K562 (cell line): Measurements from ENCODE around the gene RAB13. TPM values are rescaled to one million over a fixed set of nuclear protein-coding genes. Genes with fewer than 3 reads are reported as not detected.
A peak's percentile ranks its signal among the peaks of the same experiment; 100 is the strongest.

Source experiments
- ATF3 ChIP-seq, 2 experiments: fragments of 450-650 bp in 1 of 2; sonication (generic) in 1 of 2; formaldehyde crosslinking in 1 of 2; IDR thresholded peaks in 1 of 2; conservative IDR thresholded peaks in 1 of 2; 2 replicates each; pipeline versions ENCODE4 v1.6.1 to v1.8.1; 2016 to 2023; ENCODE audit warnings: mild to moderate bottlenecking in 2 of 2, moderate library complexity in 2 of 2, inconsistent platforms in 1 of 2, missing genetic modification reagents in 1 of 2
- CBFB ChIP-seq: sonication (generic); formaldehyde crosslinking; IDR thresholded peaks from 2 replicates; pipeline ENCODE4 v1.4.0; 2020; ENCODE audit warnings: mild to moderate bottlenecking, missing genetic modification reagents
- DIDO1 ChIP-seq: fragments of 450-650 bp; IDR thresholded peaks from 2 replicates; pipeline ENCODE4 v1.6.1; 2016; ENCODE audit warnings: low read depth, missing biosample characterization, missing genetic modification characterization
- DMBX1 ChIP-seq: fragments of 250-450 bp; sonication (Bioruptor Pico); IDR thresholded peaks from 2 replicates; pipeline ENCODE4 v1.8.0; 2022; ENCODE audit warnings: inconsistent platforms, mild to moderate bottlenecking, moderate library complexity, borderline replicate concordance
- DPF2 ChIP-seq: fragments of 450-650 bp; IDR thresholded peaks from 2 replicates; pipeline ENCODE4 v1.6.1; 2016
- HBP1 ChIP-seq: fragments of 450-650 bp; formaldehyde crosslinking; IDR thresholded peaks from 2 replicates; pipeline ENCODE4 v1.4.0; 2022; ENCODE audit warnings: missing genetic modification characterization
- KDM2B ChIP-seq: fragments of 250-450 bp; sonication (Bioruptor Pico); IDR thresholded peaks from 2 replicates; pipeline ENCODE4 v1.8.0; 2021; ENCODE audit warnings: mild to moderate bottlenecking, moderate library complexity
- MLLT1 ChIP-seq, 2 experiments: fragments of 450-650 bp; IDR thresholded peaks; 2 replicates each; pipeline ENCODE4 v1.6.1; 2016
- NKRF ChIP-seq: fragments of 450-650 bp; IDR thresholded peaks from 2 replicates; pipeline ENCODE4 v1.6.1; 2016; ENCODE audit warnings: borderline replicate concordance
- SMARCE1 ChIP-seq: fragments of 450-650 bp; IDR thresholded peaks from 2 replicates; pipeline ENCODE4 v1.7.1; 2016; ENCODE audit warnings: mild to moderate bottlenecking
- SMC3 ChIP-seq: conservative IDR thresholded peaks from 2 replicates; pipeline ENCODE4 v1.6.1; 2011; ENCODE audit warnings: low read depth, low read length, improper control_type of control experiment; ENCODE audit not compliant: insufficient read depth
- SNRNP70 ChIP-seq: fragments of 200-400 bp; formaldehyde crosslinking; optimal IDR thresholded peaks from 2 replicates; pipeline ENCODE3; 2017; ENCODE audit warnings: low read depth, low read length
- SREBF2 ChIP-seq: sonication (generic); formaldehyde crosslinking; IDR thresholded peaks from 2 replicates; pipeline ENCODE4 v1.4.0; 2020; ENCODE audit warnings: mild to moderate bottlenecking, missing genetic modification reagents
- SUPT5H ChIP-seq: fragments of 450-650 bp; IDR thresholded peaks from 2 replicates; pipeline ENCODE4 v1.6.1; 2016
- THRAP3 ChIP-seq: fragments of 450-650 bp; IDR thresholded peaks from 2 replicates; pipeline ENCODE4 v1.6.1; 2016; ENCODE audit warnings: mild to moderate bottlenecking, inconsistent platforms, borderline replicate concordance
- ZHX1 ChIP-seq: fragments of 150-350 bp; conservative IDR thresholded peaks from 2 replicates; pipeline ENCODE4 v1.6.1; 2014; ENCODE audit warnings: low read length
- ZNF146 ChIP-seq: IDR thresholded peaks from one replicate; pipeline ENCODE4 v1.6.1; 2018; ENCODE audit warnings: missing compliant biosample characterization; ENCODE audit not compliant: unreplicated experiment
- ZNF316 ChIP-seq: fragments of 450-650 bp; IDR thresholded peaks from 2 replicates; pipeline ENCODE4 v1.6.1; 2016
- ZNF766 ChIP-seq: fragments of 200-800 bp; sonication (Bioruptor generic); conservative IDR thresholded peaks from 2 replicates; pipeline ENCODE4 v1.6.1; 2016; ENCODE audit warnings: missing genetic modification characterization, missing compliant biosample characterization
- ZSCAN32 ChIP-seq: fragments of 450-650 bp; formaldehyde crosslinking; IDR thresholded peaks from 2 replicates; pipeline ENCODE4 v1.4.0; 2020; ENCODE audit warnings: mild to moderate bottlenecking, moderate library complexity
- polyA plus RNA-seq, 8 experiments: library from polyadenylated mRNA; depleted of rRNA in 4 of 8; stranded (reverse) in 5 of 8; unstranded in 3 of 8; fragments of >200 nt; fragmentation: Nextera tagmentation in 2 of 8; fragmentation: Illumina TruSeq in 1 of 8; extraction: Ambion mirVana in 2 of 8; extraction: Trizol in 1 of 8; gene quantifications; 2 replicates each; pipeline versions ENCODE4 v1.2.1 to v1.2.3, GENCODE V29; 2011 to 2014; ENCODE audit warnings: inconsistent platforms in 1 of 8, missing spikeins in 1 of 8
- total RNA-seq, 7 experiments: library from RNA; depleted of rRNA in 6 of 7; stranded (reverse); fragments of >200 nt in 6 of 7; fragmentation: Illumina TruSeq in 2 of 7; extraction: Trizol in 2 of 7; gene quantifications; 2 replicates each; pipeline versions ENCODE4 v1.2.1 to v1.2.3, GENCODE V29; 2011 to 2021; ENCODE audit warnings: low replicate concordance in 1 of 7

Gene RAB13
- total and polyA plus RNA-seq, 9 of the 15 experiments (the other 6 are each of a cell fraction or from before 2014, with no cell fraction given): 22.3 to 100 (median 39.8) TPM

- TF ChIP-seq ZHX1: no peak
- TF ChIP-seq SUPT5H: peak; percentile 57; the same call in 1 of the 2 replicates
- no peak for TF ChIP-seq ZNF766 (CRISPR knock-in tag)
- no peak for TF ChIP-seq ZNF146 (CRISPR knock-in tag)
- no peak for TF ChIP-seq KDM2B (CRISPR knock-in tag)
- TF ChIP-seq CBFB: no peak
- TF ChIP-seq NKRF: peak; percentile 38; the same call in 1 of the 2 replicates
- no peak for TF ChIP-seq ZSCAN32 (CRISPR knock-in tag)
- TF ChIP-seq MLLT1 (IDR thresholded peaks at IDR 0.05): peak; percentile 34 to 36; a peak in 1 of 4 replicates
- 0 out of 2 replicates have a peak, but pooled peaks have one; percentile 35 for TF ChIP-seq HBP1 (CRISPR knock-in tag)
- peak; percentile 87 for TF ChIP-seq SMARCE1
- TF ChIP-seq SMC3: no peak
- no peak for TF ChIP-seq DMBX1 (CRISPR knock-in tag)
- TF ChIP-seq SREBF2 (CRISPR knock-in tag): no peak
- TF ChIP-seq ZNF316: no peak
- no peak for TF ChIP-seq SNRNP70
- 0 out of 2 replicates have a peak, but pooled peaks have one; percentile 29 for TF ChIP-seq THRAP3
- no peak for TF ChIP-seq DIDO1 (tag)
- peak; percentile 96 for TF ChIP-seq ATF3 (IDR thresholded peaks at IDR 0.05)
- TF ChIP-seq ATF3 (CRISPR knock-in tag; conservative IDR thresholded peaks at IDR 0.05): no peak
- peak; percentile 90 for TF ChIP-seq DPF2
Observed at GRCh38 chr1:153985341-153985912, 712 bp downstream of the RAB13 start (continued).
